NCI-H128 (cell line): ENCODE results near the gene ERI2.
"Not testable (repeated sequence)": the region's sequence is repeated elsewhere in the genome, so short reads cannot be mapped to it uniquely, and the experiment has no call there.

Source experiments
- DNase-seq: peaks from one replicate; lab custom pipeline; 2025; ENCODE audit not compliant: unreplicated experiment; lab: John Stamatoyannopoulos, UW

ERI2 gene

GRCh38 chr16:20818929-20819585, 12.8 kb upstream of the ERI2 start:
- no peak for DNase-seq

GRCh38 chr16:20814784-20815183, 8.5 kb upstream of the ERI2 start:
- no peak for DNase-seq

DNA sequence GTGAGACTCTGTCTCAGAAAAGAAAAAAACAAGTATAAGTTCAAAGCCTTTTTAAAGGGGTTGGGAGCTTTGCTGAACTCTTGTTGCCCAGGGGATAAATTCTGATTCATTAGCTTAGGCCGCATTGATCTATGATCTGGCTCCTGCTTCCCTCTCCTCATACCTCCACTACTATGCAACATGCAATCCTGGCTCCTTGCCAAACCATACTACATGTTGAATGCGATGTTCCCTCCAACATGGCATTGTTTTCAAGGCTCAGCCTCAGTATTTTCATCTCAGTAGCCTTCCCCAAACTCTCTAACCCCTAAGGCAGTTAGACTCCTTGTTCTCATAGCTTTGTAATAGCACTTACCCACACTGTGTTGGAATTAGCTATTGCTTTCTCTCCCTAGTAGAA, 6.2 kb upstream of the ERI2 start:
- no peak for DNase-seq

DNA sequence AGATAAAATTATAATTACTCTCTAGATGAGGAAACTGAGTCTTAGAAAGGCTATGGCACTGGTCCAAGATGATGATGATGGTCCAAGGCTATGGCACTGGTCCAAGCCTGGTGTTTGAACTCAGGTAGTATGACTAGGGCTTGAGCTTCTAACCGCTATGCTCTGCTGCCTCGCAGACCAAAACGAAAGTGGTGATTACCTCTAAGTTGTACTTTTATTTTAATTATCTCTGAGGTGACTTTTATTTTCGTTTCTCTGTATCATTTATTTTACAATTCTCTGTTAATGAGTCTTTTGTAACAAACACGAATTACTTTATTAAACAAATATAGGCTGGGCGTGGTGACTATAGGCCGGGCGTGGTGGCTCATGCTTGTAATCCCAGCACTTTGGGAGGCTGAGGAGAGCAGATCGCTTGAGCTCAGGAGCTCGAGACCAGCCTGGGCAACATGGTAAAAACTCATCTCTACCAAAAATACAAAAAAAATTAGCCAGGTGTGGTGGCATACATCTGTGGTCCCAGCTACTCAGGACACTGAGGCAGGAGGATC, 5.7 kb upstream of the ERI2 start:
- no peak for DNase-seq

DNA sequence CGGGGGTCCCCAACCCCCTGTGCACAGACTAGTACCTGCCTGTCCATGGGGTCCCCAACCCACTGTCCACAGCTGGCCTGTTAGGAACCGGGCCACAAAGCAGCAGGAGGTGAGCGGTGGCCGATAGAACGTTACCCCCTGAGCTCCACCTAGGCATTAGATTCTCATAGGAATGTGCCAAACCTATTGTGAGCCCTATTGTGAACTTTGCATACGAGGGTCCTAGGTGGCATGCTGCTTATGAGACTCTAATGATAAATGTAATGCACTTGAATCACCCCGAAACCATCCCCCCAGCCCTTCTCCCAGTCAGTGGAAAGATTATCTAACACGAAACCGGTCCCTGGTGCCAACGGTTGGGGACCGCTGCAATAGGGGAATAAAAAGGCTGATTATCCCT, 1.6 kb upstream of the ERI2 start:
- DNase-seq = no peak

- not testable (repeated sequence) for DNase-seq
Observed at GRCh38 chr16:20805684-20806167, 546 bp downstream of the ERI2 start.

- DNase-seq = no peak
Observed at GRCh38 chr16:20803561-20804214, 2.6 kb downstream of the ERI2 start.

GRCh38 chr16:20803192-20803560, 3.1 kb downstream of the ERI2 start:
- no peak for DNase-seq

DNA sequence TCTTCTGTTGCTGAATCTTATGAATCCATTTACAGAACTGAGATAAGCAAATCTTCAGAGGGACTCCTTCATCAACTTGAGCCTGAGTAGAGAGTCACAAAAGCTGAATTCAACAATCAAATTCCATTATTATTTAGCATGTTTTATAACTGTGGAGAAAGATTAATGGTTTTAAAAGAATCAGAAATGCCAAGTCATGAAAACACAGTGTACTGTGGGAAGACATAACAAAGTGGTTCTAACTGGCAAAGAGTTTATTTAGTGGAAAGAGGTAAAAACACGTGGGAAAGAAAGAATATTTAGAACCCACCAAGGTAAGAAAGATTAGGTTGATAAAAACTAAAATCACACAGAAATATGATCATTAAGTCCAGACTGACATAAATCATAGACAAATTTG, 5.0 kb downstream of the ERI2 start:
- no peak for DNase-seq

DNA sequence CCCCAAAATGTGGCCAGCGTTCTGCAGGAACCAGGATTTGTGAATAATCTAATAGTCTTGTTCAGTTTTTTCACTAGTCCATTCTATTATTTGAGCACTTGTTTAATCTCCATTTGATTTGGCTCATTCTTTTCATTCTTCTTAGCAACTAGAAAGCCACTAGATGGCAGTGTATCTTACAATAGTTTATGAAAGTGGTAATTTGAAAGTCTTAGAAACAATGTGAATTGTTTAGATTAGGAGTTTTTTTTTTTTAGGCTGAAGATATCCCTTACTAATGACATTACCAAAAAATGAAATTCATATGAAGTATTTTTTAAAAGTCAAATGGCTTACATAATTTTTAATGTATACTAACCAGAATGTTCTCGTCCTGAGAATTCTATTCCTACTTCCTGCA, 6.7 kb downstream of the ERI2 start:
- DNase-seq = no peak

DNA sequence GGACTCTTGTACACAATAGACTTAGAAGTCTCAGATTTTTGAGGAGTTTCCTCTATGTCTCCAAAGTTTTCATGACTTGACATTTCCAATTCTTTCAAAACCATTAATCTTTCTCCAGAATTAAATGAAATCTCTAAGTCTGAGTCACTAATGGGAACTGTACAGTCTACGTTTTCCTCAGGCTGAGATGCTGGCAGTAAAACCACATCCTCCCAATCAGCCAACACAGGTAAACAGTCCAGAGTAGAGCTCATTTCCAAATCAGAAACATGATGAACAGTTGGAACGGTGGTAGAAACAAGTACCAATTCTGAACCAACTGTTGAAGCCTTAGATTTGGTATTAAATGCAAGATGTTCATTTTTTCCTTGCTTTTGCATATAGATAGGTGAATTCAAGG, 7.9 kb downstream of the ERI2 start:
- DNase-seq = no peak

DNA sequence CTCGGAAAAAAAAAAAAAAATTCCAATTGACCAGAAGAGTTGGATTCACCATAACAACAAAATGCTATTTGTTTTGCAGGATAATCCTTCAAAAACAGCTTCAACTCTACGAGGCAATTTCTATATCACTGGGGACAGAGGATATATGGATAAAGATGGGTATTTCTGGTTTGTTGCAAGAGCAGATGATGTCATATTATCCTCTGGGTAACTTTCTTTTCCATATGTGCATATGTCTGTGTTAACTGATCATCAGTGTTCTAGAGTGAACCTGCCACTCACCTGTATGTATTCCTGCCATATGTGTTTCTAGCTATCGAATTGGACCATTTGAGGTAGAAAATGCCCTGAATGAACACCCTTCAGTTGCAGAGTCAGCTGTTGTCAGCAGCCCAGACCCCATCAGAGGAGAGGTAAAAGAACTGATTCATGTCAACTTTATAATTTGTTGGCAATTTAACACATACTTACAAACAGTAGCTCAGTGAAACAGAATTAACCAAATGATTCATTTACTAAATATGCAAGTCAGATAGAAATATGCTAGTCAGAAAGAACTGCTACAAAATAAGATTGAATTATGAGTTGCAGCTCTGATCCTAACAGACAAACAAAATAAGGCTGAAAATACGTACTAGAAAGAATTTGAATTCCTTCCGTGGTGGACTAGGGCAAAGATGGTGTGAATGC, 14.2 kb downstream of the ERI2 start:
- DNase-seq = no peak

- DNase-seq = no peak
Observed at GRCh38 chr16:20789130-20789529, 17.1 kb downstream of the ERI2 start.

GRCh38 chr16:20784204-20784603, 22.1 kb downstream of the ERI2 start:
- no peak for DNase-seq

GRCh38 chr16:20782470-20782869, 23.8 kb downstream of the ERI2 start:
- no peak for DNase-seq

DNA sequence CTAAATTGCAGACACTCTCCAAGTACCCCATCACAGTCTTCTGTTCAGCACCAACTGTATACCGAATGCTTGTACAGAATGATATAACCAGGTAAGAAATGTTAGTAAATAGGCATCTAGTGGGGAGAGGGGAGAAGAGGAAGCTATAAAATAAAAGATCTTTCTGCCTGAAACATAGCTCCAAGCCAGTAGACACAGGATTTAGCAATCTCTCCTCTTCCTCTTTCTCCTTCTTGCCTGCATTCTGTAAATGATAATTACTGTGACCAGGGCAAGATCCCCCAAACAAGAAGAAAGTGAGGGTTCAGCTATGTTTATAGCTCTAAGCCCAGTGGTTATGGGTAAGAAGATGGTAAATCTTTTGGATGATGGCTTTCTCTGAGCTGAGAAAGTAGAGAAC, 24.6 kb downstream of the ERI2 start:
- DNase-seq = no peak

DNA sequence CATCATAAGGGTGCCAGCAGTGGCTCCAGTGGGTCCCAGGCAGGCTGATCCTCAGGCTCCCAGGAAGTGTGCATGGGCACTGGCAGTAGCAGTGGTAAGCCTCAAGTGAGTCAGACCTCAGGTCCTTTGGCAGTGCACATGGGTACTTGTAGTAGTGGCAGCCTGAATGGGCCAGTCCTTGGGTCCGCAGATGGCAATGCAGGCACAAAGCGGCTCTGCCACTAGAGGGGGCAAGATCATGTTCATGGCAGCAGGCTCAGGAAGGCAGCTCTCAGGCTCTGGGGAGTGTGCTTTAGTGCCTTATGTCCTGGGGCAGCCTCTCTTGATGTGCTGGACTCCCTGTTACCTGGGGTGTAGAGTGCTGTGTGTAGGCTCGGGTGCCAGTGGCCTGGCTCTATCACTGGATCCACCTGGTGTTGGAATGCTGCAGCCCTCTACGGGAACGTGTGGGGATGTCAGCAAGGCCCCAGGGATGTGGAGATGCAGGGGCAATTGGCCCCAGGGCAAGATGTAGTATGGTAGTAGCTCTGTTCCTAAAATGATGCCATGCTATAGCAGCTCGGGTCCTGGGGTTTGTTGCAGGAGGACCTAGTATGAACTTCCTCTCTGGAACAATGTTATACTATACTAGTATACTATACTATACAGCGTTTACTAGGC, 31.4 kb downstream of the ERI2 start:
- no peak for DNase-seq

DNA sequence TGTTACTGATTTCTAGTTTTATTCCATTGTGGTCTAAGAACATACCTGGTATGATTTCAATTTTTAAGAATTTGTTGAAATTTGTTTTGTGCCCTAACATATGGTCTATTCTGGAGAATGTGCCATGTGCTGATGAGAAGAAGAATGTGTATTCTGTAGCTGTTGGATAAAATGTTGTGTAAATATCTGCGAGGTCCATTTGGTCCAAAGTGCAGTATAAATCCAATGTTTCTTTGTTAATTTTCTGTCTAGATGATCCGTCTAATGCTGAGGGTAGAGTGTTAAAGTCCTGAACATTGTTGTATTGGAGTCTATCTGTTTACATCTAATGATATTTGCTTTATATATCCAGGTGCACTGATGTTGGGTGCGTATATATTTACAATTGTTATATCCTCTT, 32.6 kb downstream of the ERI2 start:
- DNase-seq = no peak

DNA sequence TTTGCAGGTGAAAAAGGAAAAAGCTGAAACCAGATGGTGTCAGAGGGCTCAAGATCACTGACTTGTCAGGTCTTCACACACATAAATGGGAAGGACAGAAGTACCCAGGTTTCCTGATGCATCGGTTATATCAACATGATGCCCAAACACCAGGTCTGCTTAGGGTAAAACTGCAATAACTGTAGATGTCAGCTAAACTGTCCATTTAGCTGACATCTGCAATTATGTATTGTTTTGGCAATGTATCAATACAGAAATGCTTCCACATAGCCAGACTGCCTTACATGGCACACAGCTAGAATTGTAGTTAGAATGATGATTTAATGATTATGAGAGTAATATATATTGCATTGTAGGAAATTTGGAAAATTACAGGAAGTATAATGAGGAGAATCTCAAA, 37.5 kb downstream of the ERI2 start:
- DNase-seq = no peak

- DNase-seq = no peak
Observed at GRCh38 chr16:20768121-20768520, 38.2 kb downstream of the ERI2 start.

- no peak for DNase-seq
Observed at GRCh38 chr16:20767577-20767976, 38.7 kb downstream of the ERI2 start.

- no peak for DNase-seq
Observed at GRCh38 chr16:20766294-20766693, 40.0 kb downstream of the ERI2 start.
